Mucosa of stomach (tissue), 1 donor: ENCODE results near the gene ATP6V1B1.
A peak's percentile ranks its signal among the peaks of the same experiment; 100 is the strongest.

ENCODE experiments used
- H3K27me3 ChIP-seq: one replicate; pipeline ENCODE4 v1.7.0; 2013; ENCODE audit warnings: mild to moderate bottlenecking, low read length; ENCODE audit not compliant: control insufficient read depth, insufficient read depth
- H3K36me3 ChIP-seq: one replicate; pipeline ENCODE4 v1.7.0; 2013; ENCODE audit warnings: low read length; ENCODE audit not compliant: control insufficient read depth, insufficient read depth
- H3K4me1 ChIP-seq: one replicate; pipeline ENCODE4 v1.7.0; 2013; ENCODE audit warnings: mild to moderate bottlenecking, low read length; ENCODE audit not compliant: control insufficient read depth, insufficient read depth
- H3K4me3 ChIP-seq: one replicate; pipeline ENCODE4 v1.7.0; 2013; ENCODE audit warnings: low read length
- H3K9ac ChIP-seq: one replicate; pipeline ENCODE4 v1.7.0; 2013; ENCODE audit warnings: mild to moderate bottlenecking, low read length, moderate library complexity
- H3K9me3 ChIP-seq: one replicate; pipeline ENCODE4 v1.7.0; 2013; ENCODE audit warnings: mild to moderate bottlenecking, low read length, moderate library complexity; ENCODE audit not compliant: control insufficient read depth
- donor health status: Pancreatic carcinoma.

ATP6V1B1 gene

DNA sequence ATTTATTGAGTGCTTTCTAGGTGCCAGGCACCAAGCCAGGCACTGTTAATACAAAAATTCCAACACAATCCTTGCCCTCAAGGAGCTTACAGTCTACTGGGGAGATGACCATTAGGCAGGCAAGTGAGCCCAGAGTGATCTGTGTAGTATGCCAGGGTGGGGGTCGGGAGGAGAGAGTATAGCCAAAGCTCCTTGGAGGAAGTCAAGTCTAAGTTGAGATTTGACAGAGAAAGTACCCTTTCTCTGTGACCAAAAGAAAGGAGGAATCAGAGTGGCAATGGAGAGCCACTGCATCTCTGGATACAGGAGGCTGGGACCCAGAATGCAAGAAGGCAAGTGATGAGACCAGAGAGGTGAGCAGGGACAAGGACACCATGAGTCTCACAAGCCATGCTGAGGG lies 50.3 kb downstream of the ATP6V1B1 start:
- Histone ChIP-seq H3K27me3 (no peaks in the 10 kb centered on the region), H3K9ac (no peak overlapping the region), H3K36me3 (no peaks in the 10 kb centered on the region), H3K4me1 (no peaks in the 10 kb centered on the region), H3K4me3 (no peak overlapping the region), H3K9me3 (no peaks in the 10 kb centered on the region)

DNA sequence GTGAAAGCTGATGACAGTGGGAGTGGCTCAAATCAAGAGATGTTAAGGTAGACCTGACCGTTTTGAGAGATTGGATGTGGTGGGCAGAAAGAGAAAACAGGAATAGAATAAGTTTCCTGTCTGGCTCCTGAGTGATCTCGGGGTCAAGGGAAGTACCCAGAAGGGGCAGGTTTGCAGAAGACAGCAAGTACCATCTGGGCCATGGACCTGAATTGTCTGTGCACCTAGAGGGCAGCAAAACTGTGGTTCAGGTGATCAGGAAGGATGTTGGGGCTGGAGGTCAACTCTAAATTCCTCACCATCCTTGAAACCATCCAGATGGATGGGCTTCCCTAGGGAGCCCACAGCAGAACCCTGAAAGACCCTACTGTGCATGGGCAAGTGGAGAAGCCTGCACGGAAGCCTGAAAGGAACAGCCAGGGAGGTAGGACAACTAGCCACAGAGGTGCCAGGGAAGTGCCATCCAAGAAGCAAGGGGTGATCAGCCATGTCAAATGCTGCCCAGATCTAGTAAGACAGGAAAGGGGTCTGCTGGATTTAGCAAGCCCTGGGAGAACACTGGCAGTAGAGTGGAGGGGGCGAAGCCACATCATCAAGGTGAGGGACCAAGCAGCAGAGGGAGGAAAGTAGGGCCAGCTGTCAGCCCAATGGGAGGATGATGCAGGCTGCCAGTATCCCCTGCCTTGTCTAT lies 50.9 kb downstream of the ATP6V1B1 start:
- H3K4me1 ChIP-seq: no peaks in the 10 kb centered on the region
- no peaks in the 10 kb centered on the region for H3K36me3 ChIP-seq
- H3K9me3 ChIP-seq: no peaks in the 10 kb centered on the region
- H3K9ac ChIP-seq: no peak overlapping the region
- H3K27me3 ChIP-seq: no peaks in the 10 kb centered on the region
- H3K4me3 ChIP-seq: no peak overlapping the region

DNA sequence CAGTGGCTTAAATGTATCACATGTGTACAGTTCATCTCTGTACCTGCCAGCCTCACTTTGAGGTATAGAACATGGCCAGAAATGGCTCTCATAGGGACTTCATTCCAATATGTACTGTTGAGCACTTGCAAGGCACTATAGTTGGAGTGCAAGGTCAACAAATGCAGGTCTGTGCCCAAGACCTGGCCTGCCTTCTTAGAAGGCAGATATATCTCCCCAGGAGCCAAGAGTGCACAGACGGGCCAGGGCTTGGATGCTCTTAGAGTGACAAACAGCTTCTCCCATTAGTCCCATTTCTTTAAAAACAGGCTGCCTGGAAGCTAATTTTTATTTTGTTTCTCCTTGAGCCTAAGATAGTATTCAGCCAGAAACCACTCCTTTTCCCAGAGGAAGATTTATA lies 51.7 kb downstream of the ATP6V1B1 start:
- no peaks in the 10 kb centered on the region for H3K9me3 ChIP-seq
- H3K27me3 ChIP-seq: no peaks in the 10 kb centered on the region
- no peak overlapping the region for H3K9ac ChIP-seq
- H3K4me1 ChIP-seq: no peaks in the 10 kb centered on the region
- H3K4me3 ChIP-seq: no peak overlapping the region
- H3K36me3 ChIP-seq: no peaks in the 10 kb centered on the region

DNA sequence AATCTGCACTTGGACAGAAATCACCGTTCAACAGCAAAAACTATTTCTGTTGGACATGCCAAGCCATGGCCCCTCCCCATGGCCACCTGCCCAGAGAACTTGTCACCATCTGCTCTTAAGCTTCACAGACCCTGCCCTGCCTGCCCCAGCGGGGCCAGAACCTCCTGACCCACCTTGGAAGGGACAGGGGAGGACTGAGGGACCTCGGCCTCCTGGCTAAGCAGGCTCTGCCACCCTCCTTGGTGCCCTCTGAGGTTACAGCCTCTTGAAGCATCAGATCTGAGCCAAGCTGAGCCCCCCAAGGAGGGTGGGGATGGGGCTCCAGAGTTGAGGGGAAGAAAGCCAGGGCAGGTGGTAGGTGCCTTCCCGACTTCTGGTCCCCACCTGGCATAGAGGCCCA lies 52.5 kb downstream of the ATP6V1B1 start:
- Histone ChIP-seq H3K9me3 (no peaks in the 10 kb centered on the region), H3K4me3 (no peak overlapping the region), H3K4me1 (peaks cover 4% of the 10 kb centered on the region), H3K27me3 (no peaks in the 10 kb centered on the region), H3K36me3 (no peaks in the 10 kb centered on the region), H3K9ac (no peak overlapping the region)

DNA sequence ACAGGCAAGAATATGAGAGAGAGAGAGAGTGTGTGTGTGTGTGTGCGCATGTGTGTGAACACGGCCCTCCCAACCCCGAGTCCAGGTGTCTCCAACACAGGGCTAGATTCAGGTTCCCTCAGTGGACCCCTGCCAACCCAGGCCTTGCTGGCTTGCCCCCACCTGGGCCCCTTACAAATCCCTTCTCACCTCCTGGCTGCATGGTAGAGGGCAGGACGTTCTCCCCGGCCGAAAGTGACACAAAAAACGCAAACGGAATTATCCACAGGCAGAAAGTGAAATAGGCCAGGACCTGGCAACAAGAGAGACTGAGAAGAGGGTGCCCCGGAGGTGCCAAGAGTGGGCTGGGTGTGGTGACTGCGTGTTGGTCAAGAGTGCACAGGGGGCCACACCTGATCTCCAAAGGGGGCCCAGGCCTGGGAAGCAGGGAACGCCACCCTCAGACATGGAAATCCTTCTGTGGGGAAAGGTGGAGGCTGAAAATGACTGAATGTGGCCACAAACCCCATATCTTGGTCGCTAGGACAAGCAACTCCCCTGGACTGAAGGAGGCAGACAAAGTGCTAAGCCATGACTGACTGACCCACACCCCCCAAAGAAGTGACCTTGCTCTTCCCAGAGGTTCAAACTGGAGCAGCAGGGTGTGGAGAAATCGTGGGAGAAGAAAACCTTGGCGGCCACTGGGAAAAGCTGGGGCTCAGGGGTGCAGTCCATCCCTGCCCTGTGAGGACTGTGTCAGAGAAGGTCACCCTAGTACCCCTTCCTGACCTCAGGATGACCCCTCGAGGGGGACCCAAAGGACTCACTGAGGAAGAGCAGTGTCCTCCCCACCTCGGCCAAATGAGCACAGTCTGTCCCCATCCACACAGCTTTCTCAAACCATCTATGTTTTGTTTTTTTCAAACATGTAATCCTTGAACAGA lies 53.3 kb downstream of the ATP6V1B1 start:
- no peaks in the 10 kb centered on the region for H3K36me3 ChIP-seq
- H3K4me3 ChIP-seq: no peak overlapping the region
- no peak overlapping the region for H3K9ac ChIP-seq
- no peaks in the 10 kb centered on the region for H3K9me3 ChIP-seq
- no peaks in the 10 kb centered on the region for H3K27me3 ChIP-seq
- H3K4me1 ChIP-seq: peaks cover 13% of the 10 kb centered on the region

DNA sequence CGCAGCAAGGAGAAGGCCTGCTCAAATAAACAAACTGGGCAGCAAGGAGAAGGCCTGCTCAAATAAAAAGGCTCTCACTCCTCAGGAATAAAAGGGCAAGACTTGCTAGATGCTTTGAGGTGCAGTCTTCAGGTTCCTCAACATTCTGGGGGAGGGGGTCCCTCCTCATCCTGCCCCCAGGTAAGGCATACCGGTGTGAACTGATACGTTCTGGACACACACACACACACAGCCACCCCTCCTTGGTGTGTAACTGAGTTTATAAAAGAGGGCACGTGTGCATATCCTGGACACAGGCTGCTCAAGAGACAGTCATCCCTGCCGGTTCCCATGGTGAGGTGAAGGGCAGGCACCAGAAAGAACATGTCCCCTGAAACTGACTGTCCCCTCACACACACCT lies 54.5 kb downstream of the ATP6V1B1 start:
- Histone ChIP-seq H3K36me3 (no peaks in the 10 kb centered on the region), H3K27me3 (no peaks in the 10 kb centered on the region), H3K4me3 (no peak overlapping the region), H3K4me1 (peaks cover 15% of the 10 kb centered on the region), H3K9me3 (no peaks in the 10 kb centered on the region), H3K9ac (no peak overlapping the region)

DNA sequence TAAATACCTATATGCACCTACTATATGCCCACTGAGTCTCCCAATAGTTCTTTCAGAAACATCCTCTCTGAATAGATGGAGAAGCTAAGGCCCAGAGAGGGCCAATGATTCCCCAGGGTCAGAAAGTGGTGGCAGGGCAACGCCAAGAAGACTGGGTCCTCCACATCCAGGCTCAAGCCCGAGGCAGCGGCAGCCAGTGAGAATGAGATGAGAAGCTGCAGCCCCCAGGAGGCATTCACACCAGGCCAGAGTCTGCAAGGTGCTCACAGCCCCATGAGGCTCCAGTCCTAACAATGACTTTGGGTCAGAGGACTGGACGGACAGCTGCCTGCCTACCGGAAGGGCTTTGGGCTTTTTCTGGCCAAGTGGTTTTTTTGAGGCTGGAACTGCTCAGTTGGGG lies 55.4 kb downstream of the ATP6V1B1 start:
- Histone ChIP-seq H3K9ac (no peak overlapping the region), H3K4me3 (no peak overlapping the region), H3K27me3 (no peaks in the 10 kb centered on the region), H3K36me3 (no peaks in the 10 kb centered on the region), H3K4me1 (peaks cover 15% of the 10 kb centered on the region), H3K9me3 (no peaks in the 10 kb centered on the region)

DNA sequence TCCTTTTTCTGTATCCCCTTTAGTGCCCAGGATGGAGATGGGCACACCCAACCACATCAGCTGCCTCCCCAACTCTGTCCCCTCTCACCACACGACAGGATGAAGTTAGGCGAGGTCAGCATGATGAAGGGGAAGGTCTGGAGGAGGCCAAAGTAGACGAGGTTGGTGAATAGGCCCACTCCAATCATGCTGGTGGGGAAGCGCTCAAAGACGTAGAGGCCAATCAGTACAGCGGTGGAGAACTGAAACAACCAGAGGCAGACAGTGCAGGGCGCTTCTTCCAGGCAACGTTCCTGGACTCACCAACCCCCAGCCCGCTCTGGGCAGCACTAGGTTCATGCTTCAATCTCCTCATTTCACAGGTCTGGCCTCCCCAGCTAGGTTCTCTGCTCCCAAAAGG lies 56.0 kb downstream of the ATP6V1B1 start:
- no peak overlapping the region for H3K4me3 ChIP-seq
- H3K4me1 ChIP-seq: peaks cover 15% of the 10 kb centered on the region
- H3K36me3 ChIP-seq: no peaks in the 10 kb centered on the region
- no peak overlapping the region for H3K9ac ChIP-seq
- no peaks in the 10 kb centered on the region for H3K27me3 ChIP-seq
- no peaks in the 10 kb centered on the region for H3K9me3 ChIP-seq

DNA sequence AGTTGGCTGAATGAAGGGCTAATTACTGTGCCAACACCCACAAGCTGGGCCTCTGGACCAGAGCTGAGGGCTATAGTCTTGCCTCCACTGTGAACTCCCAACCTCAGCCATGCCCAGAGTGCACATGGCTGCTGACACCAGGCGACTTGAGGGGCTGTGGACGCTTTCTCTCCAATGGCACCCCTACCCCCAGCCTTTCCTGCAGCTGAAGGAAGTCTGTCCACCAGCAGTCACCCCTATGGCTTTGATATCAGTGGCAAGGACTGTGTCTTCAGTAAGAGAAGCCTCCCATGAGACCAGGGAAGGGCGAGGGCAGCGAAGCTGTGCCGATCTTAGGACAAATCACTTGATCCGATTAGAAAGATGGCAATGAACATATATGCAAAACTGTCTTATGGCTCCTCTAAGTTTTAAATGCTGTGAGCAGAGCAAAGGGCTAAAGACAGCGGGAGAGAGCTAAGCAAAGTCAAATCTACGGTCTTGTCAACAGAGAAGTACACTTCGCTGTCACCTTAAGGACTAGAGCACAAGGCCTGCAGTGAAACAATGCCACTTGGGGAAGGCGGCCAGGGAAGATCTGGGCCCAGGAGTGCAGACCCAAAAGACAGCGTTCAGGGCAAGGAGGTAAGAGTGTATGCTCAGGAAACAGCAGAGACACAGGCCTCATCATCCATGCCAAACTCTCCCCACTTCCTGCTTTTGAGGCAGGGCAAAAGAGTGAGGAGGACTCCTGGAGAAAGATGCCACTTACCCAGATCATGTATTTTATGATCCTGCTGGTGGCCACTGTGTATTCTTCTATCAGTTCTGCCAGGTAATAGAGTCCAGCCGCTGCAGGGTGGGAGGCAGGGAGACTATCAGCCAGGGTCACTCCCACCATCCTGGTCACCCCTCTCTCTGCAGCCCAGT lies 57.5 kb downstream of the ATP6V1B1 start:
- H3K27me3 ChIP-seq: no peaks in the 10 kb centered on the region
- no peaks in the 10 kb centered on the region for H3K36me3 ChIP-seq
- H3K9ac ChIP-seq: peak overlapping the region; percentile 89
- no peaks in the 10 kb centered on the region for H3K9me3 ChIP-seq
- peaks cover 15% of the 10 kb centered on the region for H3K4me1 ChIP-seq
- no peak overlapping the region for H3K4me3 ChIP-seq

DNA sequence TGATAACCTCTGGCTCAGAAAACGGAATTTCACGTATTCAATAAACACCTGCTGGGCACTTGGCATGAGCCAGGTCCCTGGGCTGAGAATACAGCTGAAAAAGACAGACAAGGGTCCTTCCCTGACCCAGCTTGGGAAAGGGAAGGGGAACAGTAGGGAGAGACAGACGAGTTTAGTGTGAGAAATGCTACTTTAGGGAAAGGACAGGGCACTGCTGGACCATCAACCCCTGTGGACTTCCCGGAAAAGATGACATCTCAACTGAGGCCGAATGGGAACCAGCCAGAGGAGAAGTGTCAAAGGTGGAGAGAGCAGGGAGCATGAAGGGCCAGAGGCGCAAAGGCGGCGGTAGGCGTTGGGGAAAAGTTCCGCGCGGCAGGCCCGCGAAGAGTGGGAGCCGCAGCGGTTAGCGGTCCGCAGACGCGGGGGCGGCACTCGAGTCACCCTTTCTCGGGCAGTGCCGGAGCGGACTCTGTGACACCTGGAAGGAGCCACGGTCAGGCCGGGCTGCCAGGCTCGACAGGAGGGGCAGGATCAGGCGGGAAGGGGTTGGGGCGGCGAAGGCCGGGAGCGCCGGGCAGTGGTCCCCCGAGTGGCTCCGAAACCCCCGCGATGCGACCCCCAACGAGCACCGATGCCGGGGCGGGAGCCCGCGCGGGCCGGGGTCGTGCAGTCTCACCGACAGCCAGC lies 58.5 kb downstream of the ATP6V1B1 start:
- H3K9me3 ChIP-seq: no peaks in the 10 kb centered on the region
- no peaks in the 10 kb centered on the region for H3K27me3 ChIP-seq
- H3K4me1 ChIP-seq: peaks cover 15% of the 10 kb centered on the region
- H3K4me3 ChIP-seq: peak overlapping the region; percentile 43
- no peaks in the 10 kb centered on the region for H3K36me3 ChIP-seq
- peak overlapping the region; percentile 89 for H3K9ac ChIP-seq

DNA sequence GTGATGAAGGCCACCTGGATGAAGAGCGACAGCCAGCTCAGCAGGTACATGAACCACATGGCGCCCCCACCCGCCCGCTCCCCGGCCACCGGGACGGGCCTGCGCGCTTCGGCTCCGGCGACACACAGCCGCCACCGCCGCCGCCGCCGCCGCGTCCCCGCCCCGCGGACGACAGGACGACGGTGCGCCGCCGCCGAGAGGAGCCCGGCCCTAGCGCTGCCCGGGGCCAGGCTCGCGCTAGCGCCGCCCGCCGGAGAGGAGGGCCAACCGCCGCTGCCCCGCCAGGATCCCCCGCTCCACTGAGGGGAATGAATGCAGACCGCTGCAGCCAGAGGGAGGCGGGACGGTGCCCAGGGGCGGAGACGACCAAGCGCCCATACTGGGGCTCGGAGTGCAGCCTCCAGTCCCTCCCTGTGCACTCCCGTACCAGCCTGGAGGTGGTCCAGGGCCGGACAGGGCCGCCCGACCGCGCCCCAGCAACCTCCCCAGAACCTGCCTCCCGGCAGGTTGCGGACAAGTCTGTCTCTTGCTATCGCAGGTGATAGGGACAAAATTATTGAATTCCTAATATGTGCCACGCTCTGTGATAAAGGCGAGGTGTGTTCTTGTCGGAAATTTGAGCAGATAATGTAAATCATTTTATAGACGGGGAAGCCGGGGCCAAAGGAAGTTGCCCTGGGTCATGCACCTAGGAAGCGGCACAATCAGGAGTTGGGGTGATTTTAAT lies 59.2 kb downstream of the ATP6V1B1 start, which contains the start of gene TEX261:
TSS of gene TEX261 (minus strand) at position 175 of the 727 bp plus-strand sequence. CDS start at position 59, 116 bp downstream.
- peaks cover 15% of the 10 kb centered on the region for H3K4me1 ChIP-seq
- peak within 1 kb of the TSS; percentile 93 for H3K4me3 ChIP-seq
- H3K9ac ChIP-seq: peak within 1 kb of the TSS; percentile 89
- H3K36me3 ChIP-seq: no peaks in the 10 kb centered on the region
- no peaks in the 10 kb centered on the region for H3K9me3 ChIP-seq
- no peaks in the 10 kb centered on the region for H3K27me3 ChIP-seq
